Mucosa of rectum (tissue), 2 donors: ENCODE results near the gene TP53BP1.

Source experiments
- H3K27ac ChIP-seq, 2 donors: one replicate each; pipeline ENCODE4 v1.7.0; 2013; ENCODE audit warnings: inconsistent platforms in 2 of 2, low read depth in 2 of 2, low read length in 2 of 2
- H3K27me3 ChIP-seq, 2 donors: one replicate each; pipeline ENCODE4 v1.7.0; 2013; ENCODE audit warnings: low read length in 2 of 2; ENCODE audit not compliant: control insufficient read depth in 2 of 2, insufficient read depth in 2 of 2
- H3K36me3 ChIP-seq, 2 donors: one replicate each; pipeline ENCODE4 v1.7.0; 2013; ENCODE audit warnings: low read length in 2 of 2; ENCODE audit not compliant: control insufficient read depth in 2 of 2, insufficient read depth in 2 of 2
- H3K4me1 ChIP-seq, 2 donors: one replicate each; pipeline ENCODE4 v1.7.0; 2013; ENCODE audit warnings: low read length in 2 of 2, mild to moderate bottlenecking in 1 of 2; ENCODE audit not compliant: control insufficient read depth in 2 of 2, insufficient read depth in 2 of 2
- H3K4me3 ChIP-seq, 2 donors: one replicate each; pipeline ENCODE4 v1.7.0; 2013; ENCODE audit warnings: low read length in 2 of 2
- H3K9ac ChIP-seq, 2 donors: one replicate each; pipeline ENCODE4 v1.7.0; 2013; ENCODE audit warnings: low read length in 2 of 2, low read depth in 1 of 2, mild to moderate bottlenecking in 1 of 2
- H3K9me3 ChIP-seq, 2 donors: one replicate each; pipeline ENCODE4 v1.7.0; 2013; ENCODE audit warnings: low read length in 2 of 2; ENCODE audit not compliant: control insufficient read depth in 2 of 2
- donor health status: healthy.
- donor health status: Normal muscosa, but diverticular disease.

The TP53BP1 gene

DNA sequence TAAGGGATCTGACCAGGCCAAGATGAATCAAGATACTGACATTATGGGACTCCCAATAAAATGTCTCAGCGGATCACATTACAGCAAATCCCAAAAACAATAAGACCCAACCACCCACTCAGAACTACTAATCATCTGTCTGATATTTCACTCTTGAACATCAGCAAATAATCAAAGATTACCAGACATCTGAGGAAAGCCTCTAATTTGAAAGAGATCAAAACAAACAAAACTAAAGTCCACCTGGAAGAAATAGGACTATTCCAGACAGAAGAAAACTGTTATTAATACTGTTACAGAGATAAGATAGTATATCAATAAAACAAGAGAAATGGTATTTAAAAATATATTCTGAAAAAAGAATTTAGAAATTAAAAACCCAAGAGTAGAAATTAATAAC, 29.0 kb downstream of the TP53BP1 start:
- Histone ChIP-seq H3K4me1 (no peaks in the 10 kb centered on the region), H3K27me3 (no peaks in the 10 kb centered on the region), H3K9ac (no peak overlapping the region), H3K4me3 (no peak overlapping the region), H3K27ac (no peak overlapping the region), H3K36me3 (peaks cover 14 to 23% of the 10 kb centered on the region in 2 donors), H3K9me3 (no peaks in the 10 kb centered on the region)

DNA sequence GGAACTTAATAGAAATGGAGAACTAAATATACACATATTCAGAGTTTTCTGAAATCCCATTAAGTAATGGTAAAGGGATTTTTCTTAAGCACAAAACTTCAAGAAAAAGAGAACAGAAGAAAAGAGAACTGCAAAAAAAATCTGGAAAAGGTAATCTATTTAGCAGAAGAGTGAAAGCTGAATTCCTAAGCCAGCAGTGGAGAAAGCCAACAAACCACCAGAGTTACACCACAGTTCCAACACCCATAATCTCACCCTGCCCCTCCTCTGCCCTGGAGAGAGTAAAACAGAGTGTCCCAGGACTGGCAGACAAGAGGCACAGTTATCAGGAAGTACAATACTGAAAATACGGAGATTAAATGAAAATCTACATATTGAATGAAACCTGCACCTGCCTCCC, 29.4 kb downstream of the TP53BP1 start:
- H3K4me1 ChIP-seq, result no peaks in the 10 kb centered on the region
- no peaks in the 10 kb centered on the region for H3K9me3 ChIP-seq
- H3K27ac ChIP-seq, result no peak overlapping the region
- H3K27me3 ChIP-seq, result no peaks in the 10 kb centered on the region
- H3K9ac ChIP-seq, result no peak overlapping the region
- H3K4me3 ChIP-seq, result no peak overlapping the region
- peaks cover 14 to 23% of the 10 kb centered on the region in 2 donors for H3K36me3 ChIP-seq

DNA sequence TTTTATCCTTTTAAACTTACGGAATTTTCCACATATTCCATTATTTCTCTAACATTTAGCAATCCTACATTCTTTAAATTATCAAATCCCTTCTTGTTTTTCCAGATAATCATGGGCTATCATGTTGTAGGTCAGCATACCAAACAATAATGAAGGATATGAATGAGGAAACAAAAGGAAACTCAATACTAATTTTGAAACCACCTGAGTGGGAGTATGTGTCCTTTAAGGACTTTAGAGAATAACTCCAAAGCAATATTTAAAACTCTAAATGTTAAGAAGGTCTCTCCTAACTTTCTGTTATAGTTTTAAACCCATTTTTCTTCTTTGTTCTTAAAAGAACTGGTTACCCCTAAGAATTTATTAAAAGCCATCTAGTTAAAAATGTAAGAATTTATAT, 43.0 kb downstream of the TP53BP1 start:
- Histone ChIP-seq H3K9me3 (no peaks in the 10 kb centered on the region), H3K9ac (no peak overlapping the region), H3K4me3 (no peak overlapping the region), H3K36me3 (peaks cover 13 to 15% of the 10 kb centered on the region in 2 donors), H3K27me3 (no peaks in the 10 kb centered on the region), H3K4me1 (no peaks in the 10 kb centered on the region), H3K27ac (no peak overlapping the region)

DNA sequence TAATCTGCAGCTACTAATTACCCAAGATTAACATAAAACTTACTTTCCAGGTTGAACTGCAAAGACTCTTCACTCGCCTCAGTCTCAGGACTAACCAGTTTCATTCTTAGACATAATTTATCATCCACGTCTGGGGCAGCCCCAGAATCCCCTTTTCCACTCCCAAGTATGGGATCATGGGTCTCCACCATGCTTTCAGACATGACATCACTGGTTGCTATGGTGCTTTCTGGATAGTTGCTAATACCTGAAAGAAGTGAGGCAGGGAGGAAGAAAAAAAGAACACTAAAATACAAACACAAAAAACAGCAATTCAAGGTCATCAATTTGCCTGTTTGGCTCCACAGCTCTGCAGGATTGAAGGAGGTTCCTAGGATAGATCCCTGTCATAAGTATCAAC, 46.6 kb downstream of the TP53BP1 start:
- Histone ChIP-seq H3K27ac (no peak overlapping the region), H3K4me3 (no peak overlapping the region), H3K27me3 (no peaks in the 10 kb centered on the region), H3K9ac (no peak overlapping the region), H3K9me3 (no peaks in the 10 kb centered on the region), H3K4me1 (no peaks in the 10 kb centered on the region), H3K36me3 (peaks cover 13 to 18% of the 10 kb centered on the region in 2 donors)

DNA sequence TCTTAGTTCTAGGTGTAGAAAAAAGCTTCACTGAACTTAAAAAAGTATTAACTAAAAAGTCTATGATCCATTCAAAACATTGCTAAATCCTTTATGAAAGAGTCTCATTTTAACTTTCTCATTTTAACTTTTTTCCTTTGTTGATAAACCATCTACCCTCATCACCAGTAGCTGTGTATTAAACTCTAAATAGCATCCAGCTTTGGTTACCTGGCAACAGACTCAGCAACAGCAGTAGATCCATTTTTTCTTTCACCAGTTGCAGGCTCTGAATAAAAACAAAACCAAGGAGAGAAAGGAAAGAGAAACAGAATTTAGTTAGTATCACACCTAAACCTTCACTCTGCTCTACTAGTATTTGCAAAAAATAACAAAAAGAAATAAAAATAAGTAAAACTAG, 51.6 kb downstream of the TP53BP1 start:
- Histone ChIP-seq H3K27ac (no peak overlapping the region), H3K4me3 (no peak overlapping the region), H3K36me3 (peaks cover 22 to 35% of the 10 kb centered on the region in 2 donors), H3K27me3 (no peaks in the 10 kb centered on the region), H3K9ac (no peak overlapping the region), H3K4me1 (peaks cover 0 to 3% of the 10 kb centered on the region in 2 donors), H3K9me3 (no peaks in the 10 kb centered on the region)

DNA sequence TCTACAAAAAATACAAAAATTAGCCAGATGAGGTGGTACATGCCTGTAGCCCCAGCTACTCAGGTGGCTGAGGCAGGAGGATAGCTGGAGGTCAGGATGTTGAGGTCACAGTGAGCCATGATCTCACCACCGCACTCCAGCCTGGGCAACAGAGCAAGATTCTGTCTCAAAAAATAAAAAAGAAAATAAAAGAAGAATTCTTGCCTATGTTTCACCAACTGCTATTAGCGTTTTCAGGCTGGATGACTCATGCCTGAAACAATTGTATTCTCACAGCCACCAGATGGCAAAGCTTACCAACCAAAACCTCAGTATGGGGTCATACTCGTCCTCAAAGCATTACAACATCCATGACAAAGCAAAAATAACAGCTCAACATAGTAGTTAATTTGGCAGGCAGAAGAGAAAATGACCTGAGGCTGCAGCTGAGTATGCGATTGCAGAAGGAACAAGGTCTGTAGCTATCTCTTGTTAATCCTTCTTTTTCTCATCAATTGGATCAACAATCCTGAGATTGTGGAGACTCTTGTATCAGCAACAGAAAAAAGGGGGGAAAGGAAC, 52.2 kb downstream of the TP53BP1 start:
- H3K4me3 ChIP-seq, result no peak overlapping the region
- H3K27ac ChIP-seq, result no peak overlapping the region

DNA sequence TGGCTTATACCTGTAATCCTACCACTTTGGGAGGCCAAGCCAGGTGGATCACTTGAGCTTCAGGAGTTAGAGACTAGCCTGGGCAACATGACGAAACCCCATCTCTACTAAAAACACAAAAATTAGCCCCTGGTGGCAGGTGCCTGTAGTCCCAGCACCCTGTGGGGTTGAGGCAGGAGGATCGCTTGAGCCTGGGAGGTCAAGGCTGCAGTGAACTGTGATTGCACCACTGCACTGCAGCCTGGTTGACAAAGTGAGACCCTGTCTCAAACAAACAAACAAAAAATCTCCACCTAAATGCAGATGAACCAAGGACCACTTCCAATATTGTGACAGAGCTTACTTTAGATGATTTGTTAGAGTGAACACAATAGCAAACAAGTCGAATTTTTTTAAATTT, 53.7 kb downstream of the TP53BP1 start:
- no peaks in the 10 kb centered on the region for H3K9me3 ChIP-seq
- no peak overlapping the region for H3K4me3 ChIP-seq
- peaks cover 0 to 3% of the 10 kb centered on the region in 2 donors for H3K4me1 ChIP-seq
- H3K27me3 ChIP-seq, result no peaks in the 10 kb centered on the region
- H3K27ac ChIP-seq, result no peak overlapping the region
- peaks cover 15 to 34% of the 10 kb centered on the region in 2 donors for H3K36me3 ChIP-seq
- H3K9ac ChIP-seq, result no peak overlapping the region

More for the DNA sequence above, 52.2 kb downstream of the TP53BP1 start:
- no peaks in the 10 kb centered on the region for H3K9me3 ChIP-seq
- H3K27me3 ChIP-seq, result no peaks in the 10 kb centered on the region
- no peak overlapping the region for H3K9ac ChIP-seq
- H3K36me3 ChIP-seq, result peaks cover 18 to 34% of the 10 kb centered on the region in 2 donors
- peaks cover 0 to 3% of the 10 kb centered on the region in 2 donors for H3K4me1 ChIP-seq

DNA sequence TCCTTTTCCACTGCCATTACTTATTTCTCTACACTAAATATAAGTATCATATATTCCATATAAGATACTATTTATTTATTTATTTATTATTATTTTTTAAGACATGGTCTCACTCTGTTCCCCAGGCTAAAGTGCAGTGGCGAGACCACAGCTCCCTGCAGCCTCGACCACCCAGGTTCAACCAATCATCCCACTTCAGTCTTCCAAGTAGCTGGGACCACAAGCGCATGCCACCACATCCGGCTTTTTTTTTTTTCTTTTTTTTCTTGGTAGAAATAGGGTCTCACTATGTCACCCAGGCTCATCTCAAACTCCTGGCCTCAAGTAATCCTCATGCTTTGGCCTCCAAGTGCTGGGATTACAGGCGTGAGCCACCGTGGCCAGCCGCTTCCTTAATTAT, 56.6 kb downstream of the TP53BP1 start:
- Histone ChIP-seq H3K4me1 (peaks cover 0 to 3% of the 10 kb centered on the region in 2 donors), H3K27me3 (no peaks in the 10 kb centered on the region), H3K9me3 (no peaks in the 10 kb centered on the region), H3K4me3 (no peak overlapping the region), H3K9ac (no peak overlapping the region), H3K36me3 (peaks cover 30 to 54% of the 10 kb centered on the region in 2 donors), H3K27ac (no peak overlapping the region)

DNA sequence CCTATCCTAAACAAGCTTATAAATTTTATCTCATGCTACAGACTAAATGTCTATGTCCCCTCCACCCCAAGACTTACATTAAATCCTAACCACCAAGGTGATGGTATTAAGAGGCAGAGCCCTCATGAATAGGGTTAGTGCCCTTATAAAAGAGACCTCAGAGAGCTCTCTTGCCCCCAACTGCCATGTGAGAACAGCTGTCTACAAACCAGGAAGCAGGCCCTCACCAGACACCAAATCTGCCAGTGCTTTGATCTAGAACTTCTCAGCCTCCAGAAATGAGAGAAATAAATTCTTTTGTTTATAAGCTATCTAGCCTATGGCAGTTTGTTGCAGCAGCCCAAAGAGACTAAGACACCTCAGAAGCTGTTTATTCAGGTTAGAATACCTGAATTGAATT, 58.5 kb downstream of the TP53BP1 start:
- Histone ChIP-seq H3K9ac (no peak overlapping the region), H3K9me3 (no peaks in the 10 kb centered on the region), H3K27me3 (no peaks in the 10 kb centered on the region), H3K27ac (no peak overlapping the region), H3K4me3 (no peak overlapping the region), H3K4me1 (no peaks in the 10 kb centered on the region), H3K36me3 (peaks cover 34 to 56% of the 10 kb centered on the region in 2 donors)

DNA sequence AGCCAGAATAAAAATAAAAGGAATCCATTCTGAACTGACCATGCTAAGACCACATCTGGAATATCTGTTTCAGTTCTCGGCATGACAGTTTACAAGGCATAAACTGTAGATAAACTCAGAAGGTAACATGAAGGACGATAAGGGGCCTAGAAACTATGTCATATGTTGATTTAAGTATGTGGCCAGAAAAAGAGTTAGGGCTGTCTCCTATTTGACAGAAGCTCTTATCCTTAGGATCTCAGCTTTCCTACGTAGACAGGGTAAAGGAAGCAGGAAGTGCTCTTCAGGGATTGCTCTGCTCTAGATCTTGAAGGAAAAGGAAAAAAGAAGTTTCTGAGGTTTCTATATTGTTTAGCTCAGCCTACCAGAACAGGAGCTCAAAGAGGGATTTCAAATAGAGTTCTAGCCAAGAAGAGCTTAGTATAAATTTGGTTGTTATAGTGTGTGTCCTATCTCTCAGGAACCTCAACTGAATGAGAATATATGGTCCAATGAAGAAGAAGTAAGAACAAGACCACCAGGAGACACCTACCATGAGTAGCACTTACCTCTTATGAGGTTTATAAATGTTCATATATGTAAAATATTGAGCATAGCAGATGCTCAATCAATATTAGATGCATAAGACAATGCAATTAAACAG, 59.2 kb downstream of the TP53BP1 start:
- Histone ChIP-seq H3K27ac (no peak overlapping the region), H3K4me3 (no peak overlapping the region), H3K36me3 (peaks cover 37 to 50% of the 10 kb centered on the region in 2 donors)

More for the DNA sequence above, 59.2 kb downstream of the TP53BP1 start:
- Histone ChIP-seq H3K9ac (no peak overlapping the region), H3K9me3 (no peaks in the 10 kb centered on the region), H3K27me3 (no peaks in the 10 kb centered on the region), H3K4me1 (no peaks in the 10 kb centered on the region)
